HCT116 (cell line): ENCODE results near the gene FKBP9. TPM values are rescaled to one million over a fixed set of nuclear protein-coding genes. Genes with fewer than 3 reads are reported as not detected.

Source experiments
- ATAC-seq: fragments of 200-7000 bp; cut with Tn5 transposase; 2 replicates; pipeline ENCODE4 v1.9.1; 2020; ENCODE audit warnings: mild to moderate bottlenecking, moderate library complexity
- BruUV-seq: library from RNA; stranded (reverse); fragments of 400-500 nt; replicated peaks from 2 replicates; lab custom pipeline; 2021; lab: Mats Ljungman, UMichigan
- CTCF ChIA-PET: fragments of 300-600 bp; sonication (Branson Sonifier 250); formaldehyde crosslinking; loops from one replicate; lab custom pipeline; 2021; ENCODE audit warnings: antibody characterized with exemption; lab: Charles Lee
- POLR2A ChIA-PET: fragments of 300-600, 350-600 bp; sonication (Branson Sonifier 250); formaldehyde crosslinking; loops from one replicate; lab custom pipeline; 2021; ENCODE audit warnings: antibody characterized with exemption; lab: Charles Lee
- RAD21 ChIA-PET, 2 experiments: fragments of 300-600 bp; sonication (Branson Sonifier 250); formaldehyde crosslinking; loops; one replicate each; lab custom pipeline; 2023; ENCODE audit warnings: low total read pairs in 2 of 2; ENCODE audit not compliant: uncharacterized antibody in 2 of 2, unreplicated experiment in 2 of 2, low non-redundant PET in 1 of 2; lab: Charles Lee
- DNase-seq: peaks from one replicate; pipeline ENCODE4 v3.0.0-alpha.2; 2010; ENCODE audit warnings: low read depth, low spot score
- H2AFZ ChIP-seq: fragments of 200-600 bp; shearing (Covaris generic), sonication (generic); 2 replicates; pipeline ENCODE4 v1.6.1; 2017; ENCODE audit warnings: low read depth, mixed run types, mixed read lengths, antibody characterized with exemption, low read length; ENCODE audit not compliant: poor library complexity, severe bottlenecking
- H3K27ac ChIP-seq: 2 replicates; pipeline ENCODE4 v1.5.1; 2012; ENCODE audit warnings: low read depth, low read length
- H3K27me3 ChIP-seq: fragments of 200-600 bp; sonication (generic); 2 replicates; pipeline ENCODE4 v1.6.1; 2016; ENCODE audit warnings: mixed run types, low read length, mixed read lengths; ENCODE audit not compliant: insufficient read depth
- H3K36me3 ChIP-seq, 2 experiments: fragments of 200-500 bp in 1 of 2; fragments of 200-600 bp in 1 of 2; sonication (Bioruptor generic) in 1 of 2; sonication (generic) in 1 of 2; 2 replicates each; pipeline versions ENCODE4 v1.5.1 to v1.6.1; 2014 to 2016; ENCODE audit warnings: low read length in 2 of 2, inconsistent platforms in 1 of 2, mixed read lengths in 1 of 2, mixed run types in 1 of 2; ENCODE audit not compliant: insufficient read depth in 2 of 2, control insufficient read depth in 1 of 2
- H3K4me1 ChIP-seq, 2 experiments: fragments of 200-600 bp in 1 of 2; sonication (generic) in 1 of 2; 2 replicates each; pipeline versions ENCODE4 v1.5.1 to v1.6.1; 2012 to 2017; ENCODE audit warnings: low read length in 2 of 2, inconsistent platforms in 1 of 2, mild to moderate bottlenecking in 1 of 2, mixed read lengths in 1 of 2, mixed run types in 1 of 2, moderate library complexity in 1 of 2; ENCODE audit not compliant: insufficient read depth in 2 of 2, control insufficient read depth in 1 of 2
- H3K4me2 ChIP-seq: fragments of 200-600 bp; sonication (generic); 2 replicates; pipeline ENCODE4 v1.6.1; 2017; ENCODE audit warnings: mixed run types, low read length, mixed read lengths
- H3K4me3 ChIP-seq, 2 experiments: fragments of 200-600 bp in 1 of 2; sonication (generic) in 1 of 2; replicated peaks in 1 of 2; 2 replicates each; pipeline ENCODE4 v1.5.1; 2011 to 2016; ENCODE audit warnings: low read length in 2 of 2, control low read depth in 1 of 2, low read depth in 1 of 2, mild to moderate bottlenecking in 1 of 2, mixed read lengths in 1 of 2, mixed run types in 1 of 2
- H3K79me2 ChIP-seq: fragments of 200-600 bp; sonication (generic); 2 replicates; pipeline ENCODE4 v1.6.1; 2017; ENCODE audit warnings: mild to moderate bottlenecking, mixed run types, low read length, moderate library complexity, mixed read lengths; ENCODE audit not compliant: insufficient read depth
- H3K9ac ChIP-seq: fragments of 200-600 bp; sonication (generic); 2 replicates; pipeline ENCODE4 v1.6.1; 2016; ENCODE audit warnings: low read length, mixed read lengths
- H3K9me2 ChIP-seq: fragments of 200-600 bp; sonication (generic), shearing (Covaris generic); 2 replicates; pipeline ENCODE4 v1.6.1; 2017; ENCODE audit warnings: mixed run types, mild to moderate bottlenecking, moderate library complexity; ENCODE audit not compliant: insufficient read depth
- H3K9me3 ChIP-seq, 2 experiments: fragments of 200-500 bp in 1 of 2; fragments of 200-600 bp in 1 of 2; sonication (Bioruptor generic) in 1 of 2; sonication (generic) in 1 of 2; 2 replicates each; pipeline ENCODE4 v1.6.1; 2014 to 2017; ENCODE audit warnings: low read length in 2 of 2, mixed read lengths in 2 of 2, inconsistent platforms in 1 of 2, low read depth in 1 of 2, mild to moderate bottlenecking in 1 of 2, mixed run types in 1 of 2, moderate library complexity in 1 of 2; ENCODE audit not compliant: control insufficient read depth in 1 of 2, insufficient read depth in 1 of 2
- H4K20me1 ChIP-seq: fragments of 200-600 bp; sonication (generic), shearing (Covaris generic); 2 replicates; pipeline ENCODE4 v1.6.1; 2017; ENCODE audit warnings: mixed run types, mild to moderate bottlenecking, moderate library complexity; ENCODE audit not compliant: insufficient read depth
- ELF1 ChIP-seq: IDR thresholded peaks from 2 replicates; pipeline ENCODE4 v1.6.1; 2012; ENCODE audit warnings: low read depth, borderline replicate concordance
- EZH2 ChIP-seq: fragments of 200-600 bp; sonication (generic); IDR thresholded peaks from 2 replicates; pipeline ENCODE4 v1.6.1; 2017; ENCODE audit warnings: antibody characterized with exemption, mixed run types
- FOSL1 ChIP-seq: IDR thresholded peaks from 2 replicates; pipeline ENCODE4 v1.6.1; 2012; ENCODE audit warnings: low read depth
- POLR2AphosphoS5 ChIP-seq: IDR thresholded peaks from 2 replicates; pipeline ENCODE4 v1.6.1; 2011; ENCODE audit warnings: mild to moderate bottlenecking, low read depth, low read length, moderate library complexity
- RAD21 ChIP-seq: IDR thresholded peaks from 2 replicates; pipeline ENCODE4 v1.6.1; 2012; ENCODE audit warnings: low read depth, mild to moderate bottlenecking
- TCF7L2 ChIP-seq: IDR thresholded peaks from 2 replicates; pipeline ENCODE4 v1.7.0; 2011; ENCODE audit warnings: borderline replicate concordance, inconsistent platforms; ENCODE audit not compliant: insufficient read depth, insufficient read length; ENCODE audit errors: extremely low read depth
- ZNF274 ChIP-seq: fragments of 200-500 bp; sonication (Bioruptor generic); IDR thresholded peaks from 2 replicates; pipeline ENCODE4 v1.6.1; 2014; ENCODE audit warnings: mild to moderate bottlenecking, low read depth, low read length, inconsistent platforms
- intact Hi-C: fragments of 100-400 bp; cut with micrococcal nuclease; formaldehyde crosslinking; loops from 2 replicates; pipeline ENCODE4 v1.10.0; 2022
- total RNA-seq: library from RNA; stranded (reverse); gene quantifications from one replicate; pipeline ENCODE4 v1.2.1, GENCODE V29; 2021; ENCODE audit not compliant: unreplicated experiment
- TF ChIP-seq, protein P1 (sequence below): IDR thresholded peaks from 2 replicates; pipeline ENCODE4 v1.6.1; 2012; ENCODE audit warnings: low read depth
- TF ChIP-seq, protein P2 (sequence below): IDR thresholded peaks from 2 replicates; pipeline ENCODE4 v1.6.1; 2012

FKBP9 gene
- total RNA-seq, 1 experiment from 2014 or later = 85.6 TPM

DNA sequence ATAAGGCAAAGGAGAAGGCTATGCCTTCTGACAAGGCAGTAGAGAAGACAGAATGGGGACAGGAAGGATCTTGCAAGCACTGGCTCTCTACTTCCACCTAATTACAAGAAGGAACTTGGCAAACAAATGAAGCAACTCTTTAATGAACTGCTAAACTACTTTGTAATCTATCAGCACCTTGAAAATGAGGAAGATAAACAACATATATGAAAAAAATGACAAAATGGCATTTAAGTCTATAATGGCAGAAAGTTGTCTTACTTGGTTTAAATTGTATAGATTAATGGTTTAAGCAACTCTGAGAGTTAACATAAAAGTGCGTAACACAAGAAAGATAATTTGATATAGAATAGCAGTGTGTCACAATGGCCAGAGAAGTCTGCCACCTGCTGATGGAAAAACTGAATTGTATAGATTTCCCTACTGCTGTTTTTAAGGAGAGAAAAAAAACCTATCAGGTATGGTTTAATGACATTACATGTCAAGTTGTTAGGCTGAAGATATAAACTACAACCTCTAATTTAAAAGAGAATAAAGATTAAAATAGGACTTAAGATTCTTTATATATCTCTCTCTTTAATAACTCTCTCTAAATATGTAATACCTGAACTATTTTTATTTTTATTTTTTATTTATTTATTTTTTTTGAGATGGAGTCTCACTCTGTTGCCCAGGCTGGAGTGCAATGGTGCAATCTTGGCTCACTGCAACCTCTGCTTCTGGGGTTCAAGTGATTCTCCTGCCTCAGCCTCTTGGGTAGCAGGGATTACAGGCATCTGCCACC lies 93.5 kb downstream of the FKBP9 start (continued):
- TF ChIP-seq, protein P1, sequence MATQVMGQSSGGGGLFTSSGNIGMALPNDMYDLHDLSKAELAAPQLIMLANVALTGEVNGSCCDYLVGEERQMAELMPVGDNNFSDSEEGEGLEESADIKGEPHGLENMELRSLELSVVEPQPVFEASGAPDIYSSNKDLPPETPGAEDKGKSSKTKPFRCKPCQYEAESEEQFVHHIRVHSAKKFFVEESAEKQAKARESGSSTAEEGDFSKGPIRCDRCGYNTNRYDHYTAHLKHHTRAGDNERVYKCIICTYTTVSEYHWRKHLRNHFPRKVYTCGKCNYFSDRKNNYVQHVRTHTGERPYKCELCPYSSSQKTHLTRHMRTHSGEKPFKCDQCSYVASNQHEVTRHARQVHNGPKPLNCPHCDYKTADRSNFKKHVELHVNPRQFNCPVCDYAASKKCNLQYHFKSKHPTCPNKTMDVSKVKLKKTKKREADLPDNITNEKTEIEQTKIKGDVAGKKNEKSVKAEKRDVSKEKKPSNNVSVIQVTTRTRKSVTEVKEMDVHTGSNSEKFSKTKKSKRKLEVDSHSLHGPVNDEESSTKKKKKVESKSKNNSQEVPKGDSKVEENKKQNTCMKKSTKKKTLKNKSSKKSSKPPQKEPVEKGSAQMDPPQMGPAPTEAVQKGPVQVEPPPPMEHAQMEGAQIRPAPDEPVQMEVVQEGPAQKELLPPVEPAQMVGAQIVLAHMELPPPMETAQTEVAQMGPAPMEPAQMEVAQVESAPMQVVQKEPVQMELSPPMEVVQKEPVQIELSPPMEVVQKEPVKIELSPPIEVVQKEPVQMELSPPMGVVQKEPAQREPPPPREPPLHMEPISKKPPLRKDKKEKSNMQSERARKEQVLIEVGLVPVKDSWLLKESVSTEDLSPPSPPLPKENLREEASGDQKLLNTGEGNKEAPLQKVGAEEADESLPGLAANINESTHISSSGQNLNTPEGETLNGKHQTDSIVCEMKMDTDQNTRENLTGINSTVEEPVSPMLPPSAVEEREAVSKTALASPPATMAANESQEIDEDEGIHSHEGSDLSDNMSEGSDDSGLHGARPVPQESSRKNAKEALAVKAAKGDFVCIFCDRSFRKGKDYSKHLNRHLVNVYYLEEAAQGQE = no peak
- TF ChIP-seq POLR2AphosphoS5 (no peak), ELF1 (no peak), FOSL1 (no peak), RAD21 (peak; percentile 75), TCF7L2 (no peak)
- TF ChIP-seq, all 23 proteins: peak for 2

DNA sequence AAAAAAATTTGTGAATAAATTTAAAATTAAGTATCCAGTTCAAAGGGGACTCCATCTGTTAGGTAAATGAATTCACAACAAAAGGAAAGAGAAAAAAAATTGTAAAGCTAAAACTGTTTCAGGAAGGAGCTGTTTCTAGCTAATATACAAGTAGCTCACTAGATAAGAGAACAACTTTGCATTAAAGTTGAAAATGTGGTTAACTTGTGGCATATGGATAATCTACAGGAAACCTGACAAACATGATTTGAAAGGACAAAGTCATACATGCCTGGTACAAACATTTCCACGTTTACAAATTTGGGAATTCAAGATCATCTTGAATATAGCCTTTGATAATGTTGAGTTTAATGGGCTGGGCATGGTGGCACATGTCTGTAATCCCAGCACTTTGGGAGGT lies 96.5 kb downstream of the FKBP9 start:
- no peak overlapping the region for H3K4me2 ChIP-seq
- no peak for ATAC-seq
- CTCF ChIA-PET = no interaction called here
- H4K20me1 ChIP-seq = peaks cover 24% of the 10 kb centered on the region
- H3K9ac ChIP-seq = no peak overlapping the region
- DNase-seq = no peak
- H3K4me3 ChIP-seq = no peak overlapping the region
- TF ChIP-seq ZNF274 (no peak), TCF7L2 (no peak), EZH2 (no peak)
- TF ChIP-seq, protein P2, sequence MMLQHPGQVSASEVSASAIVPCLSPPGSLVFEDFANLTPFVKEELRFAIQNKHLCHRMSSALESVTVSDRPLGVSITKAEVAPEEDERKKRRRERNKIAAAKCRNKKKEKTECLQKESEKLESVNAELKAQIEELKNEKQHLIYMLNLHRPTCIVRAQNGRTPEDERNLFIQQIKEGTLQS = no peak
- TF ChIP-seq, all 23 proteins: peak for 0
- Histone ChIP-seq H3K9me3 (no peaks in the 10 kb centered on the region), H3K9me2 (no peaks in the 10 kb centered on the region), H3K27me3 (no peaks in the 10 kb centered on the region), H3K79me2 (peaks cover 98% of the 10 kb centered on the region), H3K4me1 (peaks cover 0 to 8% of the 10 kb centered on the region in 2 experiments; a peak in 2 of 4 replicates), H3K27ac (no peak overlapping the region), H2AFZ (no peak overlapping the region), H3K36me3 (no peaks in the 10 kb centered on the region)
- RAD21 ChIA-PET = no interaction called here
- intact Hi-C loops = no loop called here
- no TSS peak for BruUV-seq
- POLR2A ChIA-PET = interaction anchor here (1.2 kb wide), 1 partner anchor 9 kb away, joined by 4 read pairs; the partner anchor contains the start of gene NT5C3A
